K562 (cell line): ENCODE results near the gene FGR. TPM values are rescaled to one million over a fixed set of nuclear protein-coding genes. Genes with fewer than 3 reads are reported as not detected.

ENCODE experiments used
- ATF1 ChIP-seq, 2 experiments: fragments of 450-650 bp in 1 of 2; IDR thresholded peaks; 2 replicates each; pipeline ENCODE4 v1.6.1; 2016; ENCODE audit warnings: missing compliant biosample characterization in 1 of 2, missing genetic modification characterization in 1 of 2
- CAMTA2 ChIP-seq: fragments of 250-450 bp; sonication (Bioruptor Pico); conservative IDR thresholded peaks from 2 replicates; pipeline ENCODE4 v1.5.1; 2022
- CBFA2T2 ChIP-seq: fragments of 450-650 bp; conservative IDR thresholded peaks from 2 replicates; pipeline ENCODE4 v1.6.1; 2017; ENCODE audit warnings: mild to moderate bottlenecking
- CBX3 ChIP-seq, 2 experiments: IDR thresholded peaks; 1 replicate in 1 of 2; 2 replicates in 1 of 2; pipeline ENCODE4 v1.6.1; 2012; ENCODE audit warnings: inconsistent platforms in 2 of 2, low read length in 2 of 2, borderline replicate concordance in 1 of 2, control low read depth in 1 of 2
- CHD1 ChIP-seq: fragments of 200-600 bp; sonication (generic); IDR thresholded peaks from one replicate; pipeline ENCODE4 v1.6.1; 2012; ENCODE audit warnings: mild to moderate bottlenecking, moderate library complexity, low read length, inconsistent platforms
- EGR1 ChIP-seq: fragments of 450-650 bp; conservative IDR thresholded peaks from 2 replicates; pipeline ENCODE4 v1.6.1; 2017; ENCODE audit warnings: mild to moderate bottlenecking
- FOXA3 ChIP-seq, 2 experiments: fragments of 450-650 bp in 1 of 2; sonication (generic) in 1 of 2; formaldehyde crosslinking; IDR thresholded peaks in 1 of 2; conservative IDR thresholded peaks in 1 of 2; 2 replicates each; pipeline versions ENCODE4 v1.4.0 to v1.8.0; 2020 to 2022; ENCODE audit warnings: mild to moderate bottlenecking in 2 of 2, missing genetic modification reagents in 1 of 2
- GABPA ChIP-seq: fragments of 200-800 bp; sonication (Bioruptor generic); conservative IDR thresholded peaks from 2 replicates; pipeline ENCODE4 v1.6.1; 2016; ENCODE audit warnings: low read depth, missing genetic modification characterization, missing compliant biosample characterization
- IFI16 ChIP-seq: fragments of 250-450 bp; sonication (Bioruptor Pico); IDR thresholded peaks from 2 replicates; pipeline ENCODE4 v2.1.2; 2022; ENCODE audit warnings: mild to moderate bottlenecking, inconsistent platforms
- KLF1 ChIP-seq: fragments of 450-650 bp; IDR thresholded peaks from 2 replicates; pipeline ENCODE4 v1.6.1; 2016; ENCODE audit warnings: missing genetic modification characterization, missing compliant biosample characterization
- MAFF ChIP-seq: IDR thresholded peaks from 2 replicates; pipeline ENCODE4 v1.6.1; 2012; ENCODE audit warnings: low read length, improper control_type of control experiment
- SP2 ChIP-seq: IDR thresholded peaks from 2 replicates; pipeline ENCODE4 v1.6.1; 2011; ENCODE audit warnings: mild to moderate bottlenecking, low read depth, low read length, moderate library complexity; ENCODE audit not compliant: poor library complexity, severe bottlenecking; ENCODE audit errors: extremely low read depth
- TEAD1 ChIP-seq, 2 experiments: fragments of 450-650 bp in 1 of 2; sonication (generic) in 1 of 2; formaldehyde crosslinking; IDR thresholded peaks; 2 replicates each; pipeline versions ENCODE4 v1.4.0 to v1.8.0; 2020 to 2022; ENCODE audit warnings: mild to moderate bottlenecking in 2 of 2, missing genetic modification reagents in 1 of 2
- U2AF2 ChIP-seq: fragments of 200-400 bp; formaldehyde crosslinking; optimal IDR thresholded peaks from 2 replicates; pipeline ENCODE3; 2017; ENCODE audit warnings: low read depth, mild to moderate bottlenecking, low read length
- ZNF197 ChIP-seq: fragments of 200-800 bp; sonication (Bioruptor generic); IDR thresholded peaks from 2 replicates; pipeline ENCODE4 v1.6.1; 2016; ENCODE audit warnings: low read depth, missing genetic modification characterization, missing compliant biosample characterization
- ZNF316 ChIP-seq: fragments of 450-650 bp; IDR thresholded peaks from 2 replicates; pipeline ENCODE4 v1.6.1; 2016
- ZNF584 ChIP-seq: fragments of 200-800 bp; sonication (Bioruptor generic); IDR thresholded peaks from 2 replicates; pipeline ENCODE4 v1.6.1; 2016; ENCODE audit warnings: low read depth, mild to moderate bottlenecking, missing genetic modification characterization, missing compliant biosample characterization
- polyA plus RNA-seq, 8 experiments: library from polyadenylated mRNA; depleted of rRNA in 4 of 8; stranded (reverse) in 5 of 8; unstranded in 3 of 8; fragments of >200 nt; fragmentation: Nextera tagmentation in 2 of 8; fragmentation: Illumina TruSeq in 1 of 8; extraction: Ambion mirVana in 2 of 8; extraction: Trizol in 1 of 8; gene quantifications; 2 replicates each; pipeline versions ENCODE4 v1.2.1 to v1.2.3, GENCODE V29; 2011 to 2014; ENCODE audit warnings: inconsistent platforms in 1 of 8, missing spikeins in 1 of 8
- total RNA-seq, 7 experiments: library from RNA; depleted of rRNA in 6 of 7; stranded (reverse); fragments of >200 nt in 6 of 7; fragmentation: Illumina TruSeq in 2 of 7; extraction: Trizol in 2 of 7; gene quantifications; 2 replicates each; pipeline versions ENCODE4 v1.2.1 to v1.2.3, GENCODE V29; 2011 to 2021; ENCODE audit warnings: low replicate concordance in 1 of 7
- TF ChIP-seq, protein P1 (sequence below): fragments of 250-450 bp; sonication (Bioruptor Pico); IDR thresholded peaks from 2 replicates; pipeline ENCODE4 v1.4.0; 2020; ENCODE audit warnings: borderline replicate concordance
- TF ChIP-seq, protein P2 (sequence below): fragments of 450-650 bp; IDR thresholded peaks from 2 replicates; pipeline ENCODE4 v1.6.1; 2018; ENCODE audit warnings: mild to moderate bottlenecking, low read depth; ENCODE audit not compliant: partially characterized antibody
- TF ChIP-seq, protein P3 (sequence below): fragments of 450-650 bp; IDR thresholded peaks from 2 replicates; pipeline ENCODE4 v1.6.1; 2016; ENCODE audit warnings: borderline replicate concordance
- TF ChIP-seq, protein P4 (sequence below): fragments of 450-650 bp; IDR thresholded peaks from 2 replicates; pipeline ENCODE4 v1.6.1; 2016; ENCODE audit warnings: low read depth, mild to moderate bottlenecking, moderate library complexity

FGR gene
- total and polyA plus RNA-seq, 9 of the 15 experiments (the other 6 are each of a cell fraction or from before 2014, with no cell fraction given) = 0.04 to 0.11 TPM; not detected in 7

DNA sequence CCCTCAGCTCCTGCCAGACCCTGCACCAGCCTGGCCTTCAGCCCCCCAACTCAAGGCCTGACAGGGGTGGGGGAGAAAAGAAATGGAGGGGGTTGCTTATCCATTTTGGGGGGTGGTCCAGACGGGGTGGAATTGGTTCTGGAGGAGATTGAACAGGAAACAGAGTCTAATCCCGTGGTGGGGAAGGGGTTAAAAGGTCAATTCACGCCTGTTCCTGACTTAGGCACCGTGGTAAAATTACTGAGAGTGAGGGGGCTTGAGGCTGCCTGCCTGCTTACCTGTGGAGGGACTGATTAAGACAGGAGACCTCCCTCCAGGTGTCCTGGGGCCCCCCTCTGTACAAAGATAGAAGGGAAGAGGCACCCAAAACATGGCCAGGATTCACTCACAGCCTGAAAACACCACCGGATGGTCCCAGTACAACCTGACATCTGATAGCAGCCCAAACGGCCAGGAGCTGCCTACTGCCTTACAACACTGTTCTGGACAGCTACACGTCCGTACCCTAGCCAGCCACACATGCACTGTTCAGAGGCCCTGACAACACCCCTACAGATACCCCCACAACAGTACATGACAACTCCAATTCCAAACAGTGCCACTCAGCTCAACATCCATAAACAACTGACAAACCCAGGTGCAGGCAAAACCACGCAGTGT lies 62.8 kb downstream of the FGR start (continued):
- TF ChIP-seq, protein P1, sequence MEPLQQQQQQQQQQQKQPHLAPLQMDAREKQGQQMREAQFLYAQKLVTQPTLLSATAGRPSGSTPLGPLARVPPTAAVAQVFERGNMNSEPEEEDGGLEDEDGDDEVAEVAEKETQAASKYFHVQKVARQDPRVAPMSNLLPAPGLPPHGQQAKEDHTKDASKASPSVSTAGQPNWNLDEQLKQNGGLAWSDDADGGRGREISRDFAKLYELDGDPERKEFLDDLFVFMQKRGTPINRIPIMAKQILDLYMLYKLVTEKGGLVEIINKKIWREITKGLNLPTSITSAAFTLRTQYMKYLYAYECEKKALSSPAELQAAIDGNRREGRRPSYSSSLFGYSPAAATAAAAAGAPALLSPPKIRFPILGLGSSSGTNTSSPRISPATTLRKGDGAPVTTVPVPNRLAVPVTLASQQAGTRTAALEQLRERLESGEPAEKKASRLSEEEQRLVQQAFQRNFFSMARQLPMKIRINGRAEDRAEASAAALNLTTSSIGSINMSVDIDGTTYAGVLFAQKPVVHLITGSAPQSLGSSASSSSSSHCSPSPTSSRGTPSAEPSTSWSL = no peak
- TF ChIP-seq FOXA3 (CRISPR knock-in tag; conservative IDR thresholded peaks at IDR 0.05 in 1 of 2, IDR thresholded peaks at IDR 0.05 in 1 of 2) (peak in 1 of 2 experiments; percentile 42; a peak in 1 of 4 replicates), GABPA (tag) (0 out of 2 replicates have a peak, but pooled peaks have one; percentile 17), CBFA2T2 (0 out of 2 replicates have a peak, but pooled peaks have one; percentile 3), EGR1 (peak; percentile 1; the same call in 1 of the 2 replicates), U2AF2 (no peak), CAMTA2 (no peak), SP2 (no peak), CBX3 (IDR thresholded peaks at IDR 0.05; ENCODE audit: borderline replicate concordance in 1 of 2, low read length in 2 of 2) (no peak), ZNF197 (CRISPR knock-in tag) (no peak), ATF1 (CRISPR knock-in tag; IDR thresholded peaks at IDR 0.05) (no peak), ATF1 (tag; IDR thresholded peaks at IDR 0.05) (no peak), ZNF584 (CRISPR knock-in tag) (no peak), ZNF316 (no peak), IFI16 (CRISPR knock-in tag) (no peak), TEAD1 (CRISPR knock-in tag; IDR thresholded peaks at IDR 0.05) (0 out of 4 replicates have a peak, but pooled peaks of 1 of the 2 experiments have one; percentile 57), KLF1 (no peak), CHD1 (no peak), MAFF (no peak)
- TF ChIP-seq, protein P2, sequence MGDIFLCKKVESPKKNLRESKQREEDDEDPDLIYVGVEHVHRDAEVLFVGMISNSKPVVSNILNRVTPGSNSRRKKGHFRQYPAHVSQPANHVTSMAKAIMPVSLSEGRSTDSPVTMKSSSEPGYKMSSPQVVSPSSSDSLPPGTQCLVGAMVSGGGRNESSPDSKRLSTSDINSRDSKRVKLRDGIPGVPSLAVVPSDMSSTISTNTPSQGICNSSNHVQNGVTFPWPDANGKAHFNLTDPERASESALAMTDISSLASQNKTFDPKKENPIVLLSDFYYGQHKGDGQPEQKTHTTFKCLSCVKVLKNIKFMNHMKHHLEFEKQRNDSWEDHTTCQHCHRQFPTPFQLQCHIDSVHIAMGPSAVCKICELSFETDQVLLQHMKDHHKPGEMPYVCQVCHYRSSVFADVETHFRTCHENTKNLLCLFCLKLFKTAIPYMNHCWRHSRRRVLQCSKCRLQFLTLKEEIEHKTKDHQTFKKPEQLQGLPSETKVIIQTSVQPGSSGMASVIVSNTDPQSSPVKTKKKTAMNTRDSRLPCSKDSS = no peak
- TF ChIP-seq, protein P3, sequence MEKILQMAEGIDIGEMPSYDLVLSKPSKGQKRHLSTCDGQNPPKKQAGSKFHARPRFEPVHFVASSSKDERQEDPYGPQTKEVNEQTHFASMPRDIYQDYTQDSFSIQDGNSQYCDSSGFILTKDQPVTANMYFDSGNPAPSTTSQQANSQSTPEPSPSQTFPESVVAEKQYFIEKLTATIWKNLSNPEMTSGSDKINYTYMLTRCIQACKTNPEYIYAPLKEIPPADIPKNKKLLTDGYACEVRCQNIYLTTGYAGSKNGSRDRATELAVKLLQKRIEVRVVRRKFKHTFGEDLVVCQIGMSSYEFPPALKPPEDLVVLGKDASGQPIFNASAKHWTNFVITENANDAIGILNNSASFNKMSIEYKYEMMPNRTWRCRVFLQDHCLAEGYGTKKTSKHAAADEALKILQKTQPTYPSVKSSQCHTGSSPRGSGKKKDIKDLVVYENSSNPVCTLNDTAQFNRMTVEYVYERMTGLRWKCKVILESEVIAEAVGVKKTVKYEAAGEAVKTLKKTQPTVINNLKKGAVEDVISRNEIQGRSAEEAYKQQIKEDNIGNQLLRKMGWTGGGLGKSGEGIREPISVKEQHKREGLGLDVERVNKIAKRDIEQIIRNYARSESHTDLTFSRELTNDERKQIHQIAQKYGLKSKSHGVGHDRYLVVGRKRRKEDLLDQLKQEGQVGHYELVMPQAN = no peak
- TF ChIP-seq, protein P4, sequence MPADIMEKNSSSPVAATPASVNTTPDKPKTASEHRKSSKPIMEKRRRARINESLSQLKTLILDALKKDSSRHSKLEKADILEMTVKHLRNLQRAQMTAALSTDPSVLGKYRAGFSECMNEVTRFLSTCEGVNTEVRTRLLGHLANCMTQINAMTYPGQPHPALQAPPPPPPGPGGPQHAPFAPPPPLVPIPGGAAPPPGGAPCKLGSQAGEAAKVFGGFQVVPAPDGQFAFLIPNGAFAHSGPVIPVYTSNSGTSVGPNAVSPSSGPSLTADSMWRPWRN = no peak
